Left lung (tissue), 10 donors: ENCODE measurements around the gene FTCD. TPM values are rescaled to one million over a fixed set of nuclear protein-coding genes. Genes with fewer than 3 reads are reported as not detected.

Experiments used
- ATAC-seq: fragments of 200-7000 bp; cut with Tn5 transposase; one replicate; pipeline ENCODE4 v1.9.1; 2020; ENCODE audit warnings: moderate library complexity
- DNase-seq, 4 donors: peaks; one replicate each; pipeline ENCODE4 v3.0.0-alpha.2; 2013 to 2020
- H3K27ac ChIP-seq, 2 donors: fragments of 200-600 bp; sonication (generic) in 1 of 2; one replicate each; pipeline versions ENCODE4 v1.5.0 to v1.8.0; 2020 to 2021
- H3K27me3 ChIP-seq, 2 donors: fragments of 200-600 bp; sonication (generic) in 1 of 2; one replicate each; pipeline versions ENCODE4 v1.5.0 to v1.8.0; 2020 to 2021
- H3K36me3 ChIP-seq, 2 donors: fragments of 200-600 bp; sonication (generic) in 1 of 2; one replicate each; pipeline versions ENCODE4 v1.5.0 to v1.8.0; 2020 to 2021
- H3K4me1 ChIP-seq, 2 donors: fragments of 200-600 bp; one replicate each; pipeline ENCODE4 v1.8.0; 2021
- H3K4me3 ChIP-seq, 2 donors: fragments of 200-600 bp; sonication (generic) in 1 of 2; one replicate each; pipeline versions ENCODE4 v1.5.0 to v1.8.0; 2020 to 2021; ENCODE audit warnings: mild to moderate bottlenecking in 1 of 2
- H3K9me3 ChIP-seq, 2 donors: fragments of 200-600 bp; sonication (generic) in 1 of 2; one replicate each; pipeline versions ENCODE4 v1.5.0 to v1.8.0; 2020 to 2021
- intact Hi-C, 2 donors: fragments of 100-400 bp; cut with DNase I; formaldehyde crosslinking; loops; one replicate each; pipeline versions ENCODE4 v1.11.2 to v1.14.2; 2022
- polyA plus RNA-seq, 6 donors: library from polyadenylated mRNA; unstranded; fragments of 120-200 nt; gene quantifications; one replicate each; pipeline ENCODE4 v1.2.1, GENCODE V29; 2013; ENCODE audit not compliant: insufficient read length in 6 of 6
- total RNA-seq, 2 donors: library from RNA; stranded (reverse); fragmentation: NEBNext Ultra II Directional; extraction: Animal tissue kit (Norgen Biotek cat#: 25700); gene quantifications; one replicate each; pipeline ENCODE4 v1.2.1, GENCODE V29; 2021
- TF ChIP-seq, protein P1 (sequence below), 2 donors: fragments of 200-600 bp; sonication (generic) in 1 of 2; IDR thresholded peaks; one replicate each; pipeline versions ENCODE4 v1.5.0 to v1.8.0; 2021; ENCODE audit warnings: antibody characterized with exemption in 2 of 2
- donor health status: DM: no; HTN: yes; CAD: no.
- donor health status: DM: no; HTN: no; CAD: no.

Gene FTCD
- total and polyA plus RNA-seq, 8 donors, result 0.29 to 2.4 (median 1.6) TPM

DNA sequence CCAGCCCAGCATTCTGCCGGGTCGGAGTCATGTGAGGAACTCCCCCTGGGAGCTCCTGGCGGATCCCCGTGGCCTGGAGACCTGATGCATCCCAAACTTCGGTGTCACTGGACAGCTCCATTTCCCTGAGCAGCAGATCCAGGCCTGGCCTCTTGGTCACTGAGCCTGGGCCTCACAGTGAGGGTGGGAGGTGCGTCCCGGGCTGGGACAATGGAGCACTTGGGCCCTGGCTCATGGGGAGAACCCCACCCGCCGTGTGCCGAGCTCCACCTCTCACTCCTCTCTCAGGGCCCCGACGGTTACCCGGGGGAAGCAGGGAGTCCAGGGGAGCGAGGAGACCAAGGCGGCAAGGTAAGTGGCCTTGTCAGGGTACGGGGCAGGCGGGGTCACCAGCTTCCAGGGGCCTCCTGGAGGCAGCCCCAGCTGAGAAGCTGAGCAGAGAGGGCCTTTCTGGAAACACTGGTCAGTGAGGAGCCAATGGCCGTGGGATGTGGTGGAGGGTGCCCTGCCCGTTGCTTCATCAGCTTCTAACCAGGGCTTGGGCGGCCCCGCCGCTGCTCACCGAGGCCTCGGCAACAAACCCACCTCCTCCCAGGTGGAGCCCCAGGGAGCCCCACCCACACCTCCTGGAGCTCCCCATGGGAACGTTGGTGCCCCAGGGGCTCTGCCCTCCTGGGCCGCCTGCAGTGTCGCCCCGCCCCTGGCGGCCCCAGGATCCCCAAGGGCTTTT, 37.6 kb downstream of the FTCD start:
- Histone ChIP-seq H3K9me3 (peaks cover 0 to 7% of the 10 kb centered on the region in 2 donors), H3K27ac (no peak overlapping the region), H3K27me3 (no peaks in the 10 kb centered on the region), H3K4me3 (no peak overlapping the region), H3K36me3 (peaks cover 0 to 86% of the 10 kb centered on the region in 2 donors), H3K4me1 (no peaks in the 10 kb centered on the region)
- intact Hi-C loops, result no loop called here
- DNase-seq (peak in 1 of 4 donors; percentile 24), ATAC-seq (no peak)
- TF ChIP-seq, protein P1, sequence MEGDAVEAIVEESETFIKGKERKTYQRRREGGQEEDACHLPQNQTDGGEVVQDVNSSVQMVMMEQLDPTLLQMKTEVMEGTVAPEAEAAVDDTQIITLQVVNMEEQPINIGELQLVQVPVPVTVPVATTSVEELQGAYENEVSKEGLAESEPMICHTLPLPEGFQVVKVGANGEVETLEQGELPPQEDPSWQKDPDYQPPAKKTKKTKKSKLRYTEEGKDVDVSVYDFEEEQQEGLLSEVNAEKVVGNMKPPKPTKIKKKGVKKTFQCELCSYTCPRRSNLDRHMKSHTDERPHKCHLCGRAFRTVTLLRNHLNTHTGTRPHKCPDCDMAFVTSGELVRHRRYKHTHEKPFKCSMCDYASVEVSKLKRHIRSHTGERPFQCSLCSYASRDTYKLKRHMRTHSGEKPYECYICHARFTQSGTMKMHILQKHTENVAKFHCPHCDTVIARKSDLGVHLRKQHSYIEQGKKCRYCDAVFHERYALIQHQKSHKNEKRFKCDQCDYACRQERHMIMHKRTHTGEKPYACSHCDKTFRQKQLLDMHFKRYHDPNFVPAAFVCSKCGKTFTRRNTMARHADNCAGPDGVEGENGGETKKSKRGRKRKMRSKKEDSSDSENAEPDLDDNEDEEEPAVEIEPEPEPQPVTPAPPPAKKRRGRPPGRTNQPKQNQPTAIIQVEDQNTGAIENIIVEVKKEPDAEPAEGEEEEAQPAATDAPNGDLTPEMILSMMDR (IDR thresholded peaks at IDR 0.05), result no peak

DNA sequence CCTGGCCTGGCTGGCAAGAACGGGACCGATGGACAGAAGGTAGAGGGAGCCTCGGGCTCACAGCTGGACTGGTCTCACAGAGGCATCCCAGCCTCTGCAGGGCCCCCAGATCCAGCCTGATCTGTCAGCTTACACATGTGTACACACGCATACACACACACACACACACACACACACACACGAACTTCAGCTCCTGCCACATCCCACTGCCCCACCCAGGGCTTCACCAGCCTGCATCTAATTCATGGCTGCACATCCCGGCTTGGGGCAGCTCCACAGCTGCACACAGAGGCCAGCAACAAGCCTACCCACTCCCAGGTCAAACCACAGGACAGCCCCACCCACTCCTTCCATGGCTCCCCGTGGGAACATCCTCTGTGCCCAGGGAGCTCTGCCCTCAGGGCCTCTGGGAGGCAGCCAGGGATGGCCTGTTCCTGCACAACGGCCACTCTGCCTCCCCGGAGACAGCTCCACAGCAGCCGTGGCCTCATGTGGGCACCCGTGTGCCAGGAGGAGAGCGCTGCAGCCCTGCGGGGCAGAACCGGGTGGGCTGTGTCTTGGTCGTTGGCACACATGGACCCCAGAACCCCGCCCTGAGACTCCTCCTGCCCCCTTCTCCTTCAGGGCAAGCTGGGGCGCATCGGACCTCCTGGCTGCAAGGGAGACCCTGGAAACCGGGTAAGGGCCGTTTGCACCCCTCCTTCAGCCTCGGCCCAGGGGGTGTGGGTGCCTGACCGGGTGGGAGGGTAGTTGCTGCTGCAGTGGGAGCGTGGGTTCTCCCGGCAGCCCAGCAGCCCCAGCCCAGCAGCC, 38.4 kb downstream of the FTCD start:
- intact Hi-C loops, result no loop called here
- Histone ChIP-seq H3K4me3 (no peak overlapping the region), H3K27ac (no peak overlapping the region), H3K27me3 (no peaks in the 10 kb centered on the region), H3K9me3 (peaks cover 0 to 7% of the 10 kb centered on the region in 2 donors), H3K4me1 (no peaks in the 10 kb centered on the region), H3K36me3 (peaks cover 0 to 88% of the 10 kb centered on the region in 2 donors)
- DNase-seq (peak in 2 of 4 donors; percentile 28 to 74), ATAC-seq (no peak)
- TF ChIP-seq, protein P1 (IDR thresholded peaks at IDR 0.05), result no peak

DNA sequence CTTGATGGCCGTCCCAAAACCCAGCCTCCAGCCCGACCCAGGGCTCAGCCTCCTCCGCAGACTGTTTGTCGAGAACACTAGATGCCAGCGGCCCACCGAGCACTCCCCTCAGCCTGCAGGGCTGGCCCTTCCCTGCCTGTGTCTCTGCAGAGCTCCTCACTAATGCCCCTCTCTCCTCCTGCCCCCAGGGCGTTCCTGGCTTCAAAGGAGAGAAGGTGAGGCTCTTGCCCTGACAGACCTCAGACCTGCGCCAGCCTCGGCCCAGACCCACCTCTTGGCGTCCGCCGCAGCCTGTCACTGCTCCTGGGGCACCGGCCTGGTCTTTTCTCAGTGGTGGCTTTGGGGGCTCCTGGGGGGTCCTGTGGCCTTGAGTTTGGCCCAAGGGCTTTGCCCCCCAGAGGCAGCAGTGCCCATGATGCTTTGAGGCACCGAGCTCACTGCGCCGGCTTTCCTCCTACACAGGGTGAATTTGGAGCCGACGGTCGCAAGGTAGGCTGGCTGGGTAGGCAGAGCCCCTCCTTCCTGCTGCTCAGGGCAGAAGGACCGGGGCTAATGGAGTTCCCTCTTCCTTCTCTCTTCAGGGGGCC, 39.1 kb downstream of the FTCD start:
- Histone ChIP-seq H3K4me3 (no peak overlapping the region), H3K27me3 (no peaks in the 10 kb centered on the region), H3K36me3 (peaks cover 0 to 83% of the 10 kb centered on the region in 2 donors), H3K4me1 (no peaks in the 10 kb centered on the region), H3K27ac (no peak overlapping the region), H3K9me3 (peaks cover 0 to 7% of the 10 kb centered on the region in 2 donors)
- DNase-seq, result peak in 2 of 4 donors; percentile 14 to 74
- intact Hi-C loops, result no loop called here
- ATAC-seq, result no peak
- TF ChIP-seq, protein P1 (IDR thresholded peaks at IDR 0.05), result no peak

DNA sequence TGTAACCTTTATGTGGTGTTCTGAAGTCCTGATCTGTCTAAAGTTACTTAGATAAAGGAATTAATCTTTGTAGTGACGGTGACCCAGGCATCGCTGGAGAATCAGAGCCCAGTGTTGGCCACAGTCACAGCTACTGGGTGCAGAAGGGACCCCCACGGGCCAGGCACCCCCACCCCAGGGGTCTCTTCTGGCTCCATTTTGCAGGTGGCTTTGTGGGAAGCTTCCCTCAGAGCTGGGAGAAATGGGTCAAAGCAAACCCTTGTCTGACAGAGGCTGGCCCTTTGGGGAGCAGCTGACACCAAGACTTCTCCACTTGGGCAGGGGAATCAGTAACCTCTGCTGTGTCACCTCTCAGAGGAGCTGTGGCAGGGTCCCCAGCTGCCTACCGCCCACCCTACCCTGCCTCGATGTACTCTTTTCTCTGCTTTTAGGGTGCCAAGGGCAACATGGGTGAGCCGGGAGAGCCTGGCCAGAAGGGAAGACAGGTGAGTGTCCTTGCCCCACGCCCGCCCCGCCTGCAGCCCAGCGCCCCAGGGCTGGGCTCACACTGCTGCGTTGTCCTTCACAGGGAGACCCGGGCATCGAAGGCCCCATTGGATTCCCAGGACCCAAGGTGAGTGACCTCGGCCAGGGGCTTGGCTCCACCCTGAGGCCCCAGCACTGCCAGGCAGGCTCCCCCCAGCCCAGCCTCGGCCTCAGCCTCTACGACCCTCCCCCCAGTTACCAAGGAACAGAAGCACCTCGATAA, 39.8 kb downstream of the FTCD start:
- peak in 2 of 4 donors; percentile 21 to 59 for DNase-seq
- Histone ChIP-seq H3K4me1 (no peaks in the 10 kb centered on the region), H3K9me3 (peaks cover 0 to 7% of the 10 kb centered on the region in 2 donors), H3K36me3 (peaks cover 0 to 77% of the 10 kb centered on the region in 2 donors), H3K27ac (no peak overlapping the region), H3K4me3 (no peak overlapping the region), H3K27me3 (no peaks in the 10 kb centered on the region)
- ATAC-seq, result no peak
- TF ChIP-seq, protein P1 (IDR thresholded peaks at IDR 0.05), result no peak
- intact Hi-C loops, result no loop called here
